ENCODE data around the gene KIAA1671. TPM values are rescaled to one million over a fixed set of nuclear protein-coding genes. Genes with fewer than 3 reads are reported as not detected.

Gene KIAA1671
- total and polyA plus RNA-seq, 9 of the 15 experiments (the other 6 are each of a cell fraction or from before 2014, with no cell fraction given) = under 0.01 to 0.11 (median 0.02) TPM; not detected in 5

GRCh38 chr22:25023879-25024278 is 71.4 kb downstream of the KIAA1671 start:
- Histone ChIP-seq H3K4me2 (ENCODE audit: insufficient read depth, low read length) (no peak overlapping the region), H2AFZ (ENCODE audit: low read depth, low read length) (no peak overlapping the region), H3K27me3 (ENCODE audit: control insufficient read depth in 2 of 2, insufficient read depth in 2 of 2, low read length in 2 of 2) (peaks cover 0 to 24% of the 10 kb centered on the region in 2 experiments; a peak in 2 of 5 replicates), H3K9me3 (replicated peaks; ENCODE audit: control insufficient read depth, insufficient read depth, low read depth, low read length) (no peaks in the 10 kb centered on the region), H3K9me1 (ENCODE audit: control insufficient read depth, insufficient read depth, low read length) (no peaks in the 10 kb centered on the region), H3K4me1 (replicated peaks in 1 of 2; ENCODE audit: control insufficient read depth in 2 of 2, insufficient read depth in 2 of 2, low read length in 2 of 2) (peaks cover 0 to 10% of the 10 kb centered on the region in 2 experiments; a peak in 2 of 5 replicates), H4K20me1 (replicated peaks; ENCODE audit: control insufficient read depth, insufficient read depth, low read length) (peaks cover 4% of the 10 kb centered on the region; the same call in 1 of the 2 replicates), H3K36me3 (ENCODE audit: control insufficient read depth, insufficient read depth, low read length) (no peaks in the 10 kb centered on the region), H3K4me3 (no peak overlapping the region), H3K9ac (ENCODE audit: insufficient read depth in 1 of 2, low read depth in 2 of 2, low read length in 2 of 2) (no peak overlapping the region), H3K27ac (ENCODE audit: extremely low read depth, low read depth, low read length) (no peak overlapping the region), H3K79me2 (ENCODE audit: control insufficient read depth, insufficient read depth, low read length) (no peaks in the 10 kb centered on the region)
- intact Hi-C loops (cut with micrococcal nuclease) = no loop called here
- ChIA-PET POLR2A (no interaction called here), CTCF (ENCODE audit: low intra/inter-chr PET ratio) (no interaction called here)
- TF ChIP-seq MCM3 (IDR thresholded peaks at IDR 0.05) = no peak
- no TSS peak for BruUV-seq (replicated peaks)
- in situ Hi-C loops (cut with MboI) = no loop called here
- DNase-seq (ENCODE audit: extremely low read depth in 1 of 4, low spot score in 3 of 4) = no peak
- 0% methylated on average over 3 of the region's 3 CpGs for WGBS (ENCODE audit: insufficient coverage, low coverage, missing lambda C conversion rate)
- no peak for ATAC-seq
- FAIRE-seq = no peak

DNA sequence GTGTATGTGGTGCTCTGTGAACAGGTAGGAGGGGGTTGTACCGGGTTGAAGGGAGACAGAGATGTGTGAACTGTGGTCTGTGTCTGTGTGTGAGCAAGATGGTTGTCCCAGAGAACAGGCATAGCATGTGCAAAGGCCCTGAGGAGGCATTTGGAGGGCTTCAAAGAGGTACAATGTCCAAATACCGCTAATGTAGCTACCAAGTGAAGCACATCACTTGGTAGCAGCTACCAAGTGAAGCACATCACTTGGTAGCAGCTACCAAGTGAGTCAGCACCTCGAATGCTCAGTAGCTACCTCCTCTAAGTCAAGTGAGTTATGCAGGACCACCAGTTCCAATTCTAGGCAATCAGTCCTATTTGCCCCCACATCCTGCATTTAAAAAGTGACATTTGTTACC is 72.4 kb downstream of the KIAA1671 start:
- DNase-seq (ENCODE audit: extremely low read depth in 1 of 4, low spot score in 3 of 4) = no peak
- Histone ChIP-seq H3K4me3 (no peak overlapping the region), H4K20me1 (replicated peaks; ENCODE audit: control insufficient read depth, insufficient read depth, low read length) (peaks cover 4% of the 10 kb centered on the region; the same call in 1 of the 2 replicates), H3K4me1 (replicated peaks in 1 of 2; ENCODE audit: control insufficient read depth in 2 of 2, insufficient read depth in 2 of 2, low read length in 2 of 2) (peaks cover 0 to 10% of the 10 kb centered on the region in 2 experiments; a peak in 2 of 5 replicates), H3K79me2 (ENCODE audit: control insufficient read depth, insufficient read depth, low read length) (no peaks in the 10 kb centered on the region), H3K9me1 (ENCODE audit: control insufficient read depth, insufficient read depth, low read length) (no peaks in the 10 kb centered on the region), H3K36me3 (ENCODE audit: control insufficient read depth, insufficient read depth, low read length) (no peaks in the 10 kb centered on the region), H3K27me3 (ENCODE audit: control insufficient read depth in 2 of 2, insufficient read depth in 2 of 2, low read length in 2 of 2) (peaks cover 0 to 24% of the 10 kb centered on the region in 2 experiments; a peak in 2 of 5 replicates), H3K27ac (ENCODE audit: extremely low read depth, low read depth, low read length) (no peak overlapping the region), H3K9ac (ENCODE audit: insufficient read depth in 1 of 2, low read depth in 2 of 2, low read length in 2 of 2) (no peak overlapping the region), H2AFZ (ENCODE audit: low read depth, low read length) (no peak overlapping the region), H3K4me2 (ENCODE audit: insufficient read depth, low read length) (no peak overlapping the region), H3K9me3 (replicated peaks; ENCODE audit: control insufficient read depth, insufficient read depth, low read depth, low read length) (no peaks in the 10 kb centered on the region)
- no peak for FAIRE-seq
- intact Hi-C loops (cut with micrococcal nuclease) = no loop called here
- 0% methylated on average over 3 of the region's 3 CpGs for WGBS (ENCODE audit: insufficient coverage, low coverage, missing lambda C conversion rate)
- CTCF ChIA-PET (ENCODE audit: low intra/inter-chr PET ratio) = no interaction called here
- in situ Hi-C loops (cut with MboI) = loop anchor here (25.0 kb wide), 1 partner anchor 363 kb away; no protein-coding TSS in a partner anchor
- no peak for ATAC-seq
- POLR2A ChIA-PET = no interaction called here
- no TSS peak for BruUV-seq (replicated peaks)
- TF ChIP-seq XRCC4 (IDR thresholded peaks at IDR 0.05; ENCODE audit: extremely low read depth, insufficient read depth, insufficient read length) (no peak), ELF4 (CRISPR knock-in tag; IDR thresholded peaks at IDR 0.05) (no peak), BRCA1 (IDR thresholded peaks at IDR 0.05) (no peak), BRCA1 (CRISPR knock-in tag; IDR thresholded peaks at IDR 0.05) (no peak), ZNF282 (CRISPR knock-in tag; IDR thresholded peaks at IDR 0.05) (no peak), ZNF740 (CRISPR knock-in tag; IDR thresholded peaks at IDR 0.05) (no peak), ZNF740 (tag; IDR thresholded peaks at IDR 0.05) (no peak), MAX (CRISPR knock-in tag; IDR thresholded peaks at IDR 0.05) (no peak), TCF7L2 (IDR thresholded peaks at IDR 0.05; ENCODE audit: low read depth, low read length) (no peak), FOXJ3 (CRISPR knock-in tag; IDR thresholded peaks at IDR 0.05) (no peak), THRAP3 (IDR thresholded peaks at IDR 0.05; ENCODE audit: borderline replicate concordance) (no peak), ZNF274 (IDR thresholded peaks at IDR 0.05; ENCODE audit: borderline replicate concordance, low read depth, low read length) (no peak)
- TF ChIP-seq, protein P1, sequence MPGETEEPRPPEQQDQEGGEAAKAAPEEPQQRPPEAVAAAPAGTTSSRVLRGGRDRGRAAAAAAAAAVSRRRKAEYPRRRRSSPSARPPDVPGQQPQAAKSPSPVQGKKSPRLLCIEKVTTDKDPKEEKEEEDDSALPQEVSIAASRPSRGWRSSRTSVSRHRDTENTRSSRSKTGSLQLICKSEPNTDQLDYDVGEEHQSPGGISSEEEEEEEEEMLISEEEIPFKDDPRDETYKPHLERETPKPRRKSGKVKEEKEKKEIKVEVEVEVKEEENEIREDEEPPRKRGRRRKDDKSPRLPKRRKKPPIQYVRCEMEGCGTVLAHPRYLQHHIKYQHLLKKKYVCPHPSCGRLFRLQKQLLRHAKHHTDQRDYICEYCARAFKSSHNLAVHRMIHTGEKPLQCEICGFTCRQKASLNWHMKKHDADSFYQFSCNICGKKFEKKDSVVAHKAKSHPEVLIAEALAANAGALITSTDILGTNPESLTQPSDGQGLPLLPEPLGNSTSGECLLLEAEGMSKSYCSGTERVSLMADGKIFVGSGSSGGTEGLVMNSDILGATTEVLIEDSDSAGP (CRISPR knock-in tag; IDR thresholded peaks at IDR 0.05) = no peak
- TF ChIP-seq, protein P2, sequence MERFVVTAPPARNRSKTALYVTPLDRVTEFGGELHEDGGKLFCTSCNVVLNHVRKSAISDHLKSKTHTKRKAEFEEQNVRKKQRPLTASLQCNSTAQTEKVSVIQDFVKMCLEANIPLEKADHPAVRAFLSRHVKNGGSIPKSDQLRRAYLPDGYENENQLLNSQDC (CRISPR knock-in tag; IDR thresholded peaks at IDR 0.05) = no peak
